Activated CD8-positive, alpha-beta T cell treated with anti-CD3 and anti-CD28 coated beads for 36 hours (primary cell): Measurements from ENCODE around the gene ANKRD40CL. TPM values are rescaled to one million over a fixed set of nuclear protein-coding genes. Genes with fewer than 3 reads are reported as not detected.

Experiments used
- ATAC-seq: fragments of 200-7000 bp; cut with Tn5 transposase; one replicate; pipeline ENCODE4 v1.10.0; 2021; ENCODE audit warnings: mild to moderate bottlenecking, moderate library complexity
- CTCF ChIA-PET: fragments of 350-600 bp; sonication (Branson Sonifier 250); formaldehyde crosslinking; loops from one replicate; lab custom pipeline; 2021; ENCODE audit warnings: antibody characterized with exemption; lab: Charles Lee
- POLR2A ChIA-PET: fragments of 350-600 bp; sonication (Branson Sonifier 250); formaldehyde crosslinking; loops from one replicate; lab custom pipeline; 2021; ENCODE audit warnings: antibody characterized with exemption; lab: Charles Lee
- DNase-seq: peaks from one replicate; pipeline ENCODE4 v3.0.0-alpha.2; 2020
- H3K27ac Mint-ChIP-seq: one replicate; pipeline ENCODE4 v1.8.0; 2021; ENCODE audit warnings: mild to moderate bottlenecking, mixed read lengths
- H3K27me3 Mint-ChIP-seq: one replicate; pipeline ENCODE4 v1.8.0; 2021; ENCODE audit warnings: mixed read lengths
- H3K36me3 Mint-ChIP-seq: one replicate; pipeline ENCODE4 v1.8.0; 2021; ENCODE audit warnings: low read depth, mixed read lengths
- H3K4me1 Mint-ChIP-seq: one replicate; pipeline ENCODE4 v1.8.0; 2021; ENCODE audit warnings: low read depth, mixed read lengths
- H3K4me3 Mint-ChIP-seq: one replicate; pipeline ENCODE4 v1.8.0; 2021; ENCODE audit warnings: mild to moderate bottlenecking, moderate library complexity, mixed read lengths
- H3K9me3 Mint-ChIP-seq: one replicate; pipeline ENCODE4 v1.8.0; 2021; ENCODE audit warnings: mixed read lengths
- intact Hi-C: fragments of 100-400 bp; cut with micrococcal nuclease; formaldehyde crosslinking; loops from one replicate; pipeline ENCODE4 v1.10.0; 2022
- microRNA-seq: library from miRNA; unstranded; fragments of <30 nt; microRNA quantifications from one replicate; pipeline ENCODE4 v1.2.0, GENCODE V29; 2022; ENCODE audit warnings: borderline microRNAs expressed, borderline replicate concordance
- total RNA-seq, 2 experiments: library from RNA; stranded (reverse); gene quantifications; one replicate each; pipeline ENCODE4 v1.2.3, GENCODE V29; 2021
- TF ChIP-seq, protein P1 (sequence below): fragments of 200-600 bp; IDR thresholded peaks from one replicate; pipeline ENCODE4 v1.8.0; 2022; ENCODE audit warnings: antibody characterized with exemption, mild to moderate bottlenecking

The ANKRD40CL gene
- total RNA-seq, 2 experiments from 2014 or later, result not detected

- POLR2A ChIA-PET, result no interaction called here
- no peaks in the 10 kb centered on the region for H3K9me3 Mint-ChIP-seq
- intact Hi-C loops, result no loop called here
Observed at GRCh38 chr17:50715471-50715870, 51.8 kb downstream of the ANKRD40CL start.

DNA sequence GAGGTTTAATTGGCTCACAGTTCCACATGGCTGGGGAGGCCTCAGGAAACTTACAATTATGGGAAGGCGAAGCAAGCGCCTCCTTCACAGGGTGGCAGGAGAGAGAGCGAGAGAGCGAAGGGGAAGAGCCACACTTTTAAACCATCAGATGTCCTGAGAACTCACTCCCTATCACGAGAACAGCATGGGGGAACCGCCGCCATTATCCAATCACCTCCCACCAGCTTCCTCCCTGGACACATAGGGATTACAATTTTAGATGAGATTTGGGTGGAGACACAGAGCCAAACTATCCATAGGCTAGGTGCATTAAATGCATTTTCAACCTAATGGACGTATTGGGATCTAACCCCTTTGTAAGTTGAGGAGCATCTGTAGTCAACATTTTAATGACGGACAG lies 54.7 kb downstream of the ANKRD40CL start:
- TF ChIP-seq, protein P1, sequence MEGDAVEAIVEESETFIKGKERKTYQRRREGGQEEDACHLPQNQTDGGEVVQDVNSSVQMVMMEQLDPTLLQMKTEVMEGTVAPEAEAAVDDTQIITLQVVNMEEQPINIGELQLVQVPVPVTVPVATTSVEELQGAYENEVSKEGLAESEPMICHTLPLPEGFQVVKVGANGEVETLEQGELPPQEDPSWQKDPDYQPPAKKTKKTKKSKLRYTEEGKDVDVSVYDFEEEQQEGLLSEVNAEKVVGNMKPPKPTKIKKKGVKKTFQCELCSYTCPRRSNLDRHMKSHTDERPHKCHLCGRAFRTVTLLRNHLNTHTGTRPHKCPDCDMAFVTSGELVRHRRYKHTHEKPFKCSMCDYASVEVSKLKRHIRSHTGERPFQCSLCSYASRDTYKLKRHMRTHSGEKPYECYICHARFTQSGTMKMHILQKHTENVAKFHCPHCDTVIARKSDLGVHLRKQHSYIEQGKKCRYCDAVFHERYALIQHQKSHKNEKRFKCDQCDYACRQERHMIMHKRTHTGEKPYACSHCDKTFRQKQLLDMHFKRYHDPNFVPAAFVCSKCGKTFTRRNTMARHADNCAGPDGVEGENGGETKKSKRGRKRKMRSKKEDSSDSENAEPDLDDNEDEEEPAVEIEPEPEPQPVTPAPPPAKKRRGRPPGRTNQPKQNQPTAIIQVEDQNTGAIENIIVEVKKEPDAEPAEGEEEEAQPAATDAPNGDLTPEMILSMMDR, result no peak
- POLR2A ChIA-PET, result interaction anchor here (0.9 kb wide), 1 partner anchor 154 kb away, joined by 3 read pairs; no protein-coding TSS in a partner anchor

More at GRCh38 chr17:50715471-50715870, 51.8 kb downstream of the ANKRD40CL start:
- DNase-seq, result no peak
- CTCF ChIA-PET, result no interaction called here
- ATAC-seq, result no peak
- no peaks in the 10 kb centered on the region for H3K27me3 Mint-ChIP-seq
- H3K36me3 Mint-ChIP-seq, result peaks cover 9% of the 10 kb centered on the region
- TF ChIP-seq, protein P1, result no peak
- H3K4me1 Mint-ChIP-seq, result no peaks in the 10 kb centered on the region
- H3K27ac Mint-ChIP-seq, result no peak overlapping the region
- H3K4me3 Mint-ChIP-seq, result no peak overlapping the region

More for the DNA sequence above, 54.7 kb downstream of the ANKRD40CL start:
- Mint-ChIP-seq H3K27me3 (no peaks in the 10 kb centered on the region), H3K9me3 (no peaks in the 10 kb centered on the region), H3K4me1 (peaks cover 11% of the 10 kb centered on the region), H3K4me3 (no peak overlapping the region), H3K27ac (no peak overlapping the region), H3K36me3 (no peaks in the 10 kb centered on the region)
- ATAC-seq, result no peak
- intact Hi-C loops, result no loop called here
- CTCF ChIA-PET, result no interaction called here
- DNase-seq, result no peak

Small RNA genes lying within 50 kb of the gene (microRNA-seq; reads per million reads assigned to microRNA genes)
- gene MIR8059, result not detected

Other genes starting within 250 kb of the ANKRD40CL start
- gene EPN3, start 234.8 kb downstream of the ANKRD40CL start, total RNA-seq, result not detected
- gene SPATA20, start 220.3 kb downstream of the ANKRD40CL start, total RNA-seq, result 10 to 100 TPM; 29.0 to 36.2 TPM
- gene CACNA1G, start 206.8 kb downstream of the ANKRD40CL start, total RNA-seq, result under 1 TPM in 1 of 2 experiments, not detected in 1; 0.13 TPM
- gene ABCC3, start 132.6 kb downstream of the ANKRD40CL start, total RNA-seq, result not detected
- gene ANKRD40, start 59.6 kb downstream of the ANKRD40CL start, total RNA-seq, result 10 to 100 TPM; 26.3 to 27.3 TPM
- gene LUC7L3, start 47.9 kb downstream of the ANKRD40CL start, total RNA-seq, result 100 to 1,000 TPM; 148 to 160 TPM
- not detected for gene WFIKKN2, start 68.1 kb upstream of the ANKRD40CL start, total RNA-seq
- 10 to 100 TPM; 34.4 to 40.5 TPM for gene TOB1, start 98.8 kb upstream of the ANKRD40CL start, total RNA-seq